Upper lobe of left lung (tissue), 4 donors: ENCODE measurements around the gene NTPCR.
"Not testable (repeated sequence)": the region's sequence is repeated elsewhere in the genome, so short reads cannot be mapped to it uniquely, and the experiment has no call there.

ENCODE experiments used
- EP300 ChIP-seq, 4 donors: sonication (generic); formaldehyde crosslinking; IDR thresholded peaks; one replicate each; pipeline ENCODE4 v1.5.1; 2017; ENCODE audit warnings: antibody characterized with exemption in 4 of 4, control low read depth in 2 of 4
- POLR2A ChIP-seq, 4 donors: fragments of 450-650 bp; IDR thresholded peaks; one replicate each; pipeline ENCODE4 v1.5.1; 2016 to 2017; ENCODE audit warnings: antibody characterized with exemption in 4 of 4, mild to moderate bottlenecking in 2 of 4
- POLR2AphosphoS5 ChIP-seq, 2 donors: sonication (generic); formaldehyde crosslinking; IDR thresholded peaks; one replicate each; pipeline ENCODE4 v1.5.1; 2017; ENCODE audit warnings: antibody characterized with exemption in 2 of 2
- TF ChIP-seq, protein P1 (sequence below), 6 experiments: fragments of 450-650 bp in 4 of 6; fragments of 200-600 bp in 2 of 6; sonication (generic) in 2 of 6; IDR thresholded peaks; one replicate each; pipeline ENCODE4 v1.5.1; 2016 to 2019; ENCODE audit warnings: antibody characterized with exemption in 6 of 6

DNA sequence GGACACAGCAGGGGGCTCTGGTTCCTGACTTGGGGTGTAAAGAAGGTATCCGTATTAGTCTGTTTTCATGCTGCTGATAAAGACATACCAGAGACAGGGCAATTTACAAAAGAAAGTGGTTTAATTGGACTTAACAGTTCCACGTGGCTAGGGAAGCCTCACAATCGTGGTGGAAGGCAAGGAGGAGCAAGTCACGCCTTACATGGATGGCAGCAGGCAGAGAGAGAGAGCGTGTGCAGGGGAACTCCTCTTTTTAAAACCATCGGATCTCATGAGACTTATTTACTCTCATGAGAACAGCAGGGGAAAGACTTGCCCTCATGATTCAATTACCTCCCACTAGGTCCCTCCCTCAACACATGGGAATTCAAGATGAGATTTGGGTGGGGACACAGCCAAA lies 23.2 kb upstream of the NTPCR start:
- TF ChIP-seq, protein P1, sequence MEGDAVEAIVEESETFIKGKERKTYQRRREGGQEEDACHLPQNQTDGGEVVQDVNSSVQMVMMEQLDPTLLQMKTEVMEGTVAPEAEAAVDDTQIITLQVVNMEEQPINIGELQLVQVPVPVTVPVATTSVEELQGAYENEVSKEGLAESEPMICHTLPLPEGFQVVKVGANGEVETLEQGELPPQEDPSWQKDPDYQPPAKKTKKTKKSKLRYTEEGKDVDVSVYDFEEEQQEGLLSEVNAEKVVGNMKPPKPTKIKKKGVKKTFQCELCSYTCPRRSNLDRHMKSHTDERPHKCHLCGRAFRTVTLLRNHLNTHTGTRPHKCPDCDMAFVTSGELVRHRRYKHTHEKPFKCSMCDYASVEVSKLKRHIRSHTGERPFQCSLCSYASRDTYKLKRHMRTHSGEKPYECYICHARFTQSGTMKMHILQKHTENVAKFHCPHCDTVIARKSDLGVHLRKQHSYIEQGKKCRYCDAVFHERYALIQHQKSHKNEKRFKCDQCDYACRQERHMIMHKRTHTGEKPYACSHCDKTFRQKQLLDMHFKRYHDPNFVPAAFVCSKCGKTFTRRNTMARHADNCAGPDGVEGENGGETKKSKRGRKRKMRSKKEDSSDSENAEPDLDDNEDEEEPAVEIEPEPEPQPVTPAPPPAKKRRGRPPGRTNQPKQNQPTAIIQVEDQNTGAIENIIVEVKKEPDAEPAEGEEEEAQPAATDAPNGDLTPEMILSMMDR (IDR thresholded peaks at IDR 0.05) = not testable (repeated sequence)
- not testable (repeated sequence) for TF ChIP-seq EP300, POLR2A, POLR2AphosphoS5 (IDR thresholded peaks at IDR 0.05)
